Measurements from ENCODE around the gene GGTLC2. TPM values are rescaled to one million over a fixed set of nuclear protein-coding genes. Genes with fewer than 3 reads are reported as not detected.
"Not testable (repeated sequence)": the region's sequence is repeated elsewhere in the genome, so short reads cannot be mapped to it uniquely, and the experiment has no call there.

Gene GGTLC2
- total RNA-seq: not detected
- not detected for polyA plus RNA-seq
- long read RNA-seq, donor 1: 0 reads
- long read RNA-seq, donor 2: 0 reads
- long read RNA-seq, donor 3: 0 reads
- long read RNA-seq, donor 4: 0 reads
- long read RNA-seq, donor 5: 0 reads
- long read RNA-seq, donor 6: 0 reads
- long read RNA-seq, donor 7: 0 reads
- long read RNA-seq, donor 8: 0 reads
- long read RNA-seq, donor 9: 0 reads
- long read RNA-seq, donor 10: 0 reads

GRCh38 chr22:22644314-22644713, at the start of gene GGTLC2:
Gene GGTLC2 (plus strand): TSS chr22:22644614. CDS start chr22:22646346, 1,732 bp downstream.
- DNase-seq; H3K27me3 ChIP-seq; H3K36me3 ChIP-seq; H3K4me3 ChIP-seq; H3K27ac ChIP-seq; H3K4me1 ChIP-seq; H3K9me3 ChIP-seq; intact Hi-C loops (cut with DNase I; ENCODE audit: low total_unique reads): not testable (repeated sequence)
- no CpG with 5 or more reads among the region's 30 CpGs for WGBS, 5 donors

DNA sequence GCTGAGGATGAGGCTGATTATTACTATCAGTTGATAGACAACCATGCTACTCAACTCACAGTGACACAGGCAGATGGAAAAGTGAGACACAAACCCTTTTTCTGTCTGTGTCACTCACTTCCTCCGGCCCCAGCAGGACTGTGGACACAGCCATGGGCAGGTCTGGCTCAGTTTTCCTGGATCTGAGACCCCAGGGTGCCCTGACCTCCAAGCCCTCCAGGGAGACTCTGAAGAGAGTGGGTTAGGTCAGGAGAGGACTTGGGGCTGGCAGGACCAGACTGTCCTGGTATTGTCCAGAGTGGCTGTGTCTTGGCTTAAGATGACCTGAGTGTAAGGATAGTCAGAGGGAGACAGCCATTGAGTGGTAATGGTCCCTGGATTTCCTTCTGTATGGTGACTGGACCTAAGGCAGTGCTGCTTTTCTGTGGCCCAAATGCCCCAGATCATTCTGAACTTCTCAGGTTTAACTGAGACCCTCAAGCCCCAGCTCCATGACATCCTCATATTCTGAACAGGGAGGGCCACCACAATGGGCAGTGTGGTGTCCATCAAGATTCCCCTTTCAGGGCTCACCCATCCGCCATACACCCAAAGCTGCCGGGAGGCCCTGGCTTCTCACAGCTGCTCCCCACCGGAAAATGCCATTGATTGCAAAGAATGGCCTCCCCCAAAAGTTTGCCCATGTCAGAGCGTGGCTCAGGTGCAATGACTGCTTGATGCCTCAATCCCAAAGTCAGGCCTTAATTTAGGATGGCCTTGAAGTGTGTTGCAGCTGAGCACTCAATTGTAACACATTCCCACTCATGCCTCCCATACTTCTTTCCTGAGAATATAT, 49.2 kb upstream of the GGTLC2 start:
- Histone ChIP-seq H3K9me3 (no peaks in the 10 kb centered on the region), H3K27me3 (peaks cover 0 to 22% (median 0%) of the 10 kb centered on the region in 3 donors), H3K4me1 (no peaks in the 10 kb centered on the region), H3K36me3 (no peaks in the 10 kb centered on the region), H3K27ac (no peak overlapping the region), H3K4me3 (no peak overlapping the region)
- no peak for DNase-seq
- no peak for TF ChIP-seq EP300 (IDR thresholded peaks at IDR 0.05)
- no peak for TF ChIP-seq CTCF (IDR thresholded peaks at IDR 0.05)
- no peak for TF ChIP-seq POLR2AphosphoS5 (IDR thresholded peaks at IDR 0.05)
- TF ChIP-seq POLR2A (IDR thresholded peaks at IDR 0.05): no peak
- WGBS, 5 donors: 50 to 91% (median 85%) methylated on average over 4 to 5 of the region's 5 CpGs
- intact Hi-C loops (cut with DNase I; ENCODE audit: low total_unique reads): no loop called here

GRCh38 chr22:22598144-22598543, 46.3 kb upstream of the GGTLC2 start:
- H3K4me3 ChIP-seq: no peak overlapping the region
- H3K27me3 ChIP-seq: peaks cover 0 to 17% (median 0%) of the 10 kb centered on the region in 3 donors
- 47 to 60% (median 52%) methylated on average over 5 of the region's 5 CpGs for WGBS, 5 donors
- TF ChIP-seq POLR2A (IDR thresholded peaks at IDR 0.05) (no peak), POLR2AphosphoS5 (IDR thresholded peaks at IDR 0.05) (no peak), CTCF (IDR thresholded peaks at IDR 0.05) (no peak), EP300 (IDR thresholded peaks at IDR 0.05) (no peak)
- no peaks in the 10 kb centered on the region for H3K4me1 ChIP-seq
- intact Hi-C loops (cut with DNase I; ENCODE audit: low total_unique reads): no loop called here
- H3K36me3 ChIP-seq: no peaks in the 10 kb centered on the region
- no peak overlapping the region for H3K27ac ChIP-seq
- DNase-seq: no peak
- no peaks in the 10 kb centered on the region for H3K9me3 ChIP-seq

GRCh38 chr22:22599248-22599647, 45.2 kb upstream of the GGTLC2 start:
- no peaks in the 10 kb centered on the region for H3K9me3 ChIP-seq
- peaks cover 0 to 17% (median 0%) of the 10 kb centered on the region in 3 donors for H3K27me3 ChIP-seq
- TF ChIP-seq POLR2AphosphoS5 (IDR thresholded peaks at IDR 0.05): no peak
- no peak for DNase-seq
- H3K4me1 ChIP-seq: no peaks in the 10 kb centered on the region
- no peak overlapping the region for H3K27ac ChIP-seq
- H3K36me3 ChIP-seq: no peaks in the 10 kb centered on the region
- H3K4me3 ChIP-seq: no peak overlapping the region
- intact Hi-C loops (cut with DNase I; ENCODE audit: low total_unique reads): no loop called here
- WGBS, 5 donors: 55 to 64% (median 60%) methylated on average over 3 of the region's 3 CpGs

DNA sequence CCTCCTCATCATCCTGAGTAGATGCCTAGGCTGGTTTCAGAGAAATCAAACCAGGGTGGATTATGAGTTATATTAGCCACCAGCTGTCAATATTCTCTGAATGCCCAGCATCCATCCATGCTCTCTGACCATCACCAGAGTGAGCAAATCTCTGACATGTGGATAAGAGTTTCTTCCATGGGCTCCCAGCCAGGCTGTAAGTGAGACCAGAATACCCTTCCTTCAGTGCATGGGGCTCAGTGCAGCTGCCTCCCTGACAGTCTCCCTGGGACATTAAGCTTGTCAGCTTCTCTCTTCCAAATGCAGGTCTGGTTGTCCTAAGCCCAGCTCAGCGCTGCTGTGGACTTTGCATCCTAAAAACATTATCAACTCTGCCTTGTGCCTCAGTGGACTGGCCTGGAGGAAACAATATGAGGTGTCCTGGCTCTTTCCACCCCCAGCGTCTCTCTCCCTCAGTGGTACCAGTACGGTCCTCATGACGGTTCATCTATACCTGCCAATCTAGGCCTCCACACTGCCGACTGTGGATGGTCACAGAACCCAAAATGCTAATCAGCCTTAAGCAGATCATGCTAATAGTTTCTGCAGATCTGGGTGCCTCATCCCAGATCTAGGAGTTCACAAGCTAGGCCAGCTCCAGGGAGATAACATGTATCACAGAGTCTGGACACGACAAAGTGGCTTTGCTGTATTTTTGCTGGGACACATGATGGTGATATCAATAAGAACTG, 43.7 kb upstream of the GGTLC2 start:
- Histone ChIP-seq H3K4me1 (no peaks in the 10 kb centered on the region), H3K4me3 (no peak overlapping the region), H3K27me3 (peaks cover 0 to 5% (median 0%) of the 10 kb centered on the region in 3 donors), H3K36me3 (no peaks in the 10 kb centered on the region), H3K27ac (no peak overlapping the region), H3K9me3 (no peaks in the 10 kb centered on the region)
- no peak for DNase-seq
- 84 to 89% (median 85%) methylated on average over 6 of the region's 6 CpGs for WGBS, 5 donors
- TF ChIP-seq POLR2A (IDR thresholded peaks at IDR 0.05) (no peak), POLR2AphosphoS5 (IDR thresholded peaks at IDR 0.05) (no peak), EP300 (IDR thresholded peaks at IDR 0.05) (no peak), CTCF (IDR thresholded peaks at IDR 0.05) (no peak)
- intact Hi-C loops (cut with DNase I; ENCODE audit: low total_unique reads): no loop called here

Measured in stomach (tissue), 19 donors.